Lung (tissue), 12 donors: ENCODE results near the gene JPH3. TPM values are rescaled to one million over a fixed set of nuclear protein-coding genes. Genes with fewer than 3 reads are reported as not detected.

Experiments
- ATAC-seq: fragments of 200-7000 bp; cut with Tn5 transposase; one replicate; pipeline ENCODE4 v1.9.1; 2020; ENCODE audit warnings: moderate number of reproducible peaks; ENCODE audit not compliant: insufficient read depth, low FRiP score
- DNase-seq, 3 donors: peaks; one replicate each; pipeline ENCODE4 v3.0.0-alpha.2; 2013 to 2017
- H3K27ac ChIP-seq, 2 donors: one replicate each; pipeline ENCODE4 v1.5.1; 2013; ENCODE audit warnings: mild to moderate bottlenecking in 2 of 2, moderate library complexity in 2 of 2, control low read depth in 1 of 2, inconsistent platforms in 1 of 2, low read depth in 1 of 2, low read length in 1 of 2
- H3K27me3 ChIP-seq, 3 donors: one replicate each; pipeline ENCODE4 v1.5.1; 2013; ENCODE audit warnings: low read length in 2 of 3; ENCODE audit not compliant: control insufficient read depth in 3 of 3, insufficient read depth in 3 of 3
- H3K36me3 ChIP-seq, 4 donors: one replicate each; pipeline ENCODE4 v1.5.1; 2013; ENCODE audit warnings: low read length in 4 of 4, mild to moderate bottlenecking in 1 of 4, moderate library complexity in 1 of 4; ENCODE audit not compliant: control insufficient read depth in 4 of 4, insufficient read depth in 4 of 4
- H3K4me1 ChIP-seq, 5 donors: one replicate each; pipeline ENCODE4 v1.5.1; 2013; ENCODE audit warnings: low read length in 5 of 5, mild to moderate bottlenecking in 2 of 5, moderate library complexity in 1 of 5; ENCODE audit not compliant: control insufficient read depth in 5 of 5, insufficient read depth in 5 of 5
- H3K4me3 ChIP-seq: one replicate; pipeline ENCODE4 v1.5.1; 2013; ENCODE audit warnings: mild to moderate bottlenecking, control low read depth, moderate library complexity
- H3K9ac ChIP-seq, 2 donors: one replicate each; pipeline ENCODE4 v1.5.1; 2013; ENCODE audit warnings: low read length in 2 of 2, control low read depth in 1 of 2; ENCODE audit not compliant: insufficient read depth in 1 of 2
- H3K9me3 ChIP-seq, 4 donors: one replicate each; pipeline ENCODE4 v1.5.1; 2013; ENCODE audit warnings: low read length in 3 of 4, mild to moderate bottlenecking in 1 of 4, moderate library complexity in 1 of 4; ENCODE audit not compliant: control insufficient read depth in 4 of 4, insufficient read depth in 3 of 4
- WGBS, 2 donors: extraction: QIAGEN DNeasy Blood & Tissue Kit; methylation state at CpG; one replicate each; pipeline ENCODE4 v1.1.7; 2013; 5-methylcytosine and 5-hydroxymethylcytosine counted together
- polyA plus RNA-seq, 2 donors: library from polyadenylated mRNA; stranded (reverse); fragments of 200-250 nt; gene quantifications; one replicate each; pipeline ENCODE4 v1.2.1, GENCODE V29; 2013
- total RNA-seq, 2 donors: library from RNA; depleted of rRNA in 1 of 2; stranded (reverse); fragments of >200 nt in 1 of 2; gene quantifications; one replicate each; pipeline ENCODE4 v1.2.1, GENCODE V29; 2014 to 2021
- TF ChIP-seq, protein P1 (sequence below): IDR thresholded peaks from 2 replicates; pipeline ENCODE4 v1.5.1; 2012; ENCODE audit warnings: mild to moderate bottlenecking; ENCODE audit errors: control extremely low read depth, extremely low read depth
- donor health status: control.
- donor health status: control.
- donor health status: Bipolar disorder and iron deficiency.
- donor health status: healthy.
- donor health status: DM: yes; HTN: yes; CAD: no.

The JPH3 gene
- total and polyA plus RNA-seq, 4 donors = 0.04 to 0.68 (median 0.13) TPM

- H3K4me1 ChIP-seq = no peaks in the 10 kb centered on the region
- no peaks in the 10 kb centered on the region for H3K36me3 ChIP-seq
- no peak overlapping the region for H3K9ac ChIP-seq
- ATAC-seq (no peak), DNase-seq (no peak)
- no peak overlapping the region for H3K4me3 ChIP-seq
- H3K27me3 ChIP-seq = peaks cover 0 to 21% (median 7%) of the 10 kb centered on the region in 3 donors
- TF ChIP-seq, protein P1, sequence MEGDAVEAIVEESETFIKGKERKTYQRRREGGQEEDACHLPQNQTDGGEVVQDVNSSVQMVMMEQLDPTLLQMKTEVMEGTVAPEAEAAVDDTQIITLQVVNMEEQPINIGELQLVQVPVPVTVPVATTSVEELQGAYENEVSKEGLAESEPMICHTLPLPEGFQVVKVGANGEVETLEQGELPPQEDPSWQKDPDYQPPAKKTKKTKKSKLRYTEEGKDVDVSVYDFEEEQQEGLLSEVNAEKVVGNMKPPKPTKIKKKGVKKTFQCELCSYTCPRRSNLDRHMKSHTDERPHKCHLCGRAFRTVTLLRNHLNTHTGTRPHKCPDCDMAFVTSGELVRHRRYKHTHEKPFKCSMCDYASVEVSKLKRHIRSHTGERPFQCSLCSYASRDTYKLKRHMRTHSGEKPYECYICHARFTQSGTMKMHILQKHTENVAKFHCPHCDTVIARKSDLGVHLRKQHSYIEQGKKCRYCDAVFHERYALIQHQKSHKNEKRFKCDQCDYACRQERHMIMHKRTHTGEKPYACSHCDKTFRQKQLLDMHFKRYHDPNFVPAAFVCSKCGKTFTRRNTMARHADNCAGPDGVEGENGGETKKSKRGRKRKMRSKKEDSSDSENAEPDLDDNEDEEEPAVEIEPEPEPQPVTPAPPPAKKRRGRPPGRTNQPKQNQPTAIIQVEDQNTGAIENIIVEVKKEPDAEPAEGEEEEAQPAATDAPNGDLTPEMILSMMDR = no peak
- peaks cover 0 to 10% (median 0%) of the 10 kb centered on the region in 4 donors for H3K9me3 ChIP-seq
- 82 to 90% methylated on average over 10 of the region's 10 CpGs for WGBS, 2 donors
- H3K27ac ChIP-seq = no peak overlapping the region
Measured at GRCh38 chr16:87593710-87594258, 8.5 kb upstream of the JPH3 start.

GRCh38 chr16:87595712-87596111, 6.6 kb upstream of the JPH3 start:
- Histone ChIP-seq H3K9ac (no peak overlapping the region), H3K9me3 (peaks cover 0 to 12% (median 0%) of the 10 kb centered on the region in 4 donors), H3K36me3 (no peaks in the 10 kb centered on the region), H3K27me3 (peaks cover 4 to 33% (median 19%) of the 10 kb centered on the region in 3 donors), H3K27ac (no peak overlapping the region), H3K4me1 (no peaks in the 10 kb centered on the region), H3K4me3 (no peak overlapping the region)
- ATAC-seq = no peak
- WGBS, 2 donors = 70 to 82% methylated on average over 5 of the region's 5 CpGs
- TF ChIP-seq, protein P1 = no peak
- no peak for DNase-seq

DNA sequence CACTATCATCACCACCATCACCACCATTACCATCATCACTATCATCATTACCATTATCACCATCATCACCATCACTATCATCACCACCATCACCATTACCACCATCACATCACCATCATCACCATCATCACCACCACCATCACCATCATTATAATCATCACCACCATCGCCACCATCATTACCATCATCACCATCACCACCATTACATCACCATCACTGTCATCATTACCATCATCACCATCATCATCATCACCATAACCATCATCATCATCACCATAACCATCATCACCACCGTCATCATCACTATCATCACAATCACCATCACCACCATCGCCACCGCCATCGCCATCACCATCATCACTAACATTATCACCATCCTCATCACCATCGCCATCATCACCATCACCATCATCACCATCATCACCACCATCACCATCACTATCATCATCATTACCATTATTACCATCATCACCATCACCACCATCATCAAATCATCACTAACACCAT, 4.9 kb upstream of the JPH3 start:
- Histone ChIP-seq H3K4me3 (no peak overlapping the region), H3K36me3 (no peaks in the 10 kb centered on the region), H3K9me3 (peaks cover 0 to 14% (median 0%) of the 10 kb centered on the region in 4 donors), H3K27ac (no peak overlapping the region), H3K4me1 (no peaks in the 10 kb centered on the region), H3K9ac (no peak overlapping the region), H3K27me3 (peaks cover 10 to 43% (median 26%) of the 10 kb centered on the region in 3 donors)
- ATAC-seq (no peak), DNase-seq (no peak)
- TF ChIP-seq, protein P1 = no peak
- 93 to 95% methylated on average over 6 of the region's 6 CpGs for WGBS, 2 donors
